HG03039 (cell line): ENCODE results near the gene PVALEF.
"Not testable (repeated sequence)": the region's sequence is repeated elsewhere in the genome, so short reads cannot be mapped to it uniquely, and the experiment has no call there.

ENCODE experiments used
- ATAC-seq: cut with Tn5 transposase; IDR thresholded peaks from one replicate; pipeline ENCODE4 v1.9.1; 2021; ENCODE audit warnings: mild to moderate bottlenecking, moderate library complexity; ENCODE audit not compliant: unreplicated experiment

Gene PVALEF

GRCh38 chr17:81143717-81144422 lies 21.4 kb upstream of the PVALEF start:
- ATAC-seq = no peak

GRCh38 chr17:81144423-81144781 lies 20.9 kb upstream of the PVALEF start:
- no peak for ATAC-seq

GRCh38 chr17:81146208-81146607 lies 19.1 kb upstream of the PVALEF start:
- ATAC-seq = not testable (repeated sequence)

DNA sequence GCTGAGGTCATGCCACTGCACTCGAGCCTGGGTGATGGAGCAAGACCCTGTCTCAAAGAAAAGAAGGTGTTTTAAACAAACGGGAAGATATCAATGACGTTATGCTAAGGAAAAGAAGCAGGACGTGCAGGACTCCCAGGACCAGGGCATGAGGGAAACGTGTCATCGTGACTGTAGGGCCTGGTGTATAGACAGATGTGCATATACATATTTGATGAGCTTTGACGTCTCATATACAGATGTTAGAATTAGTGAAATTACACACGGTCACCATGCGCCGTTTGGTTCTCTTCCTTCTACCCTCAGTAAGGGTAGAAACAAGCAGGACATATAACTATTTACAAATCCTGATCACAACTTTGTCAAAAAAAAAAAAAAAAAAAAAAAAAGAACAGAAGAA lies 17.6 kb upstream of the PVALEF start:
- no peak for ATAC-seq

DNA sequence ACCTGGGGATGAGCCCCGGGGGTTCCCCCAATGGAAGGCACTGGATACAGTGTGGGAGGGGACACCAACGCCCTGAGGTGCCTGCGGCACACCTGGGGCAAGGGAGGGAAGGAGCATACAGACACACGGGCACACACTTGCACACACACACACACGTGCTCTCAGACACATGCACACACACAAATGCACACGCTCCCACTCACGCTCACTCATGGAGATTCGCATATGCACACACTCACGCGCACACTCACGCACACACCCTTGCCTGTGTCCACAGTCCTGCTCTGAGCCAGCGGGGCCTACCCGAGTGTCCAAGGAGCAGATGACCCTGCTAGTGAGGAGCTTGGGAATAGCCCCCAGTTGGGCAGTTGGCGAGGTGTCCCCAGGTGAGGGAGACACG lies 16.7 kb upstream of the PVALEF start:
- no peak for ATAC-seq

DNA sequence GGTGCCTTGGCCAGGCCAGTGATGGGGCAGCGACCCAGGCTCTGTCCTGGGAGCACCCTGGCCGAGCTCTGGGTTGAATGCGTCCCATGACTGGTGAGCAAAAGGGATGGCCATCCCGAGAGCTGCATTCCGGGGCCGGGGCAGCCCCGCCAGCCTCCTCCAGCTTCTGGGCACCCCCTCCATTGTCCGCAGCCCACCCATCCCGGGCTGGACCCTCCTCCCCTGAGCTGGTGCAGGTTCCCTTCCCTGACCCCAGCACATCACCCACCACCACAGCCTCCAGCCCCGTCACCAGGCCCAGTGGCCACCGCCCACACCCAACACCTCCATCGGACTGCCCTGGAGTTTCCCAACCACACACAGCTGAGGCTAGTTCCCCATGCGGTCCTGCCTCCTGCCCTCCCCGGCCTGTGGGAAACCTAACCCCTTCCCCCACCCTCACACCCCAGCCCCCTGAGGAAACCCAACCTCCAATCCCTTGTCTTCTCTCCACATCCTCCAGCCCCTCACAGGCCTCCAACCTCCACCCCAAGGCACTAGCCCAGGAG lies 16.2 kb upstream of the PVALEF start:
- ATAC-seq = no peak

DNA sequence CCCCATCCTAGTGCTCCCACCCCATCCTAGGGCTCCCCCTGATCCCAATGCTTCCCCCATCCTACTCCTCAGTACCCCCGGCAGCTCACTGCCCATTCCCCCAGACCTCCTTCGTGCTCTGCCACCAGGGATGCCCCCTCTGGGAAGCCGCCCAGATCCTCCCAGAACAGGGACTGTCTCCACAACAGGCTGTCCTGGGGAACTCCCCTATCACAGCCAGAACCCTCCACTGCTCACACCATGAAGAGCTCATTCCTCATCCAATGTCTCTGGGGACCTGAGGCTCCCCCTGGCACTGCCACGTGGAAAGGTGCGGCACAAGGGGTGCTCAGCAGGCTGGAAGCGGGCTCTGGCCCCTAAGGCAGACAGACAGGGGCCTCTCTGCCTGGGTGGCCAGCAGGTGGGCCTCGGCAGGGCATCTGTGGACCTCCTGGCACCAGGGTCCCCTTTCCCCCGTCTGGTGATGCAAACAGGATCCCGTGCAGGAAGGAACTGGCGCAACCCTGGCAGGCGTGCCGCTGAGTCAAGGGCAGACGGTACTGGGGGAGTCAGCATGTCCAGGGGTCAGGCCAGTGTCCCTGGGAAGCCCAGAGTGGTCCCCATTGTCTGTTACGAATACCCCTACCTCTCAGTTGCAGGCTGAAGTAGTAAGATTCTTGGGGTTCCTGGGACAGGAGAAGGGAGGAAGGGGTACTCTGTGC lies 14.8 kb upstream of the PVALEF start:
- no peak for ATAC-seq

DNA sequence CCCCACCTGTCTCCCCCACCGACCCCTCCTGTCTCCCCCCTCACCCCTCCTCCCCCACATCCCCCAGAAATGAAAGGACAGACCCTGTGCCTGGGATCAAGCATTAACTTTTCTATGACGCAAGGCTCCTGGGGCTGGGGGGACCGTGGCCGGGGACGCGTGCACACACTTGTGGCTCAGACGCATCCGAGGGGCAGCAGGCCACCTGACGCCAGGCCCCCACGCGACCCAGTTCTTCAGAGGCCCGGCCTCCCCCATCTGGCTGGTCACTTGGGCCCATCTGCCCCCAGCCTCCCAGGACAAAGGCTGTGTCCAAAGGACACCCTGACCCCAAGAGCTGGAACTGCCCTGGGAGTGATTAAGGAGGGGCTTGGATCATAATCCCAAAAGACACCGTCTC lies 14.0 kb upstream of the PVALEF start:
- ATAC-seq = no peak

DNA sequence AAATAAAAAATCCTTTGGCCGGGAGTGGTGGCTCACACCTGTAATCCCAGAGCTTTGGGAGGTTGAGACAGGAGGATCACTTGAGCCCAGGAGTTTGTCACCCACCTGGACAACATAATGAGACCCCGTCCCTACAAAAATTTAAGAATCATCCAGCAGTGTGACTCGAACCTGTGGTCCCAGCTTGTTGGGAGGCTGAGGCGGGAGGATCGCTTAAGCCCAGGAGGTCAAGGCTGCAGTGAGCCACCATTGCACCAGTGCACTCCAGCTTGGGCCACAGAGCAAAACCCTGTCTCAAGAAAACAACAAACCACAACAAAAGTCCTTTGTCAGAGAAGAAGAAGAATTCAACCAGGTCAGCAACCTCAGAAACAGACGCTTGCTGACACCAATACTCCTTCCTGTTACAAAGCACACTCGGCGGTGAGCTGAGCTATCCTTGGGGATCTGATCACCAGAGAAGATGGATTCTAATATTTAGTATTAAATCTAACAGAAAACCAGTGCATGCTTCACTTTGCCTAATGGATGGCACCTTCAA lies 12.9 kb upstream of the PVALEF start:
- no peak for ATAC-seq

- no peak for ATAC-seq
Measured at GRCh38 chr17:81153340-81153803, 11.9 kb upstream of the PVALEF start.

GRCh38 chr17:81154016-81154415 lies 11.3 kb upstream of the PVALEF start:
- ATAC-seq = not testable (repeated sequence)

DNA sequence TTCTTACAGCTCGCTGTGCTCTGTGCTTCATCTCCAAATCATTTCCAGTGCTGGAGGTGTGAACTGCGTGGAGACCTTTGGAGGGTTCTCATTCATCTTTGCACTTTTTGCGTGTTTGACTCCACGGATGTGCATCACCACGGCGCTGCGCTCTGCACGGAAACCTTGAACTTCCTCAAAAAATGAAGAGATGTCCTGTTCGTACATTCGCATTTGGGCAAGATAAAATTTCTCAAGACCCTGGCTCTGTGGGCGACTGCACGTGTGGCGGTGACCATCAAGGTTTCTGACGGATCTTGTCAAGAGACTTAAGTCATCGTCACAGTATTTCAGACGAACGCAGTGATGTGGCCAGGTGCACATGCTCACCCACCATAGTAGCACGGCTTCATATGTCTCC lies 10.3 kb upstream of the PVALEF start:
- no peak for ATAC-seq

DNA sequence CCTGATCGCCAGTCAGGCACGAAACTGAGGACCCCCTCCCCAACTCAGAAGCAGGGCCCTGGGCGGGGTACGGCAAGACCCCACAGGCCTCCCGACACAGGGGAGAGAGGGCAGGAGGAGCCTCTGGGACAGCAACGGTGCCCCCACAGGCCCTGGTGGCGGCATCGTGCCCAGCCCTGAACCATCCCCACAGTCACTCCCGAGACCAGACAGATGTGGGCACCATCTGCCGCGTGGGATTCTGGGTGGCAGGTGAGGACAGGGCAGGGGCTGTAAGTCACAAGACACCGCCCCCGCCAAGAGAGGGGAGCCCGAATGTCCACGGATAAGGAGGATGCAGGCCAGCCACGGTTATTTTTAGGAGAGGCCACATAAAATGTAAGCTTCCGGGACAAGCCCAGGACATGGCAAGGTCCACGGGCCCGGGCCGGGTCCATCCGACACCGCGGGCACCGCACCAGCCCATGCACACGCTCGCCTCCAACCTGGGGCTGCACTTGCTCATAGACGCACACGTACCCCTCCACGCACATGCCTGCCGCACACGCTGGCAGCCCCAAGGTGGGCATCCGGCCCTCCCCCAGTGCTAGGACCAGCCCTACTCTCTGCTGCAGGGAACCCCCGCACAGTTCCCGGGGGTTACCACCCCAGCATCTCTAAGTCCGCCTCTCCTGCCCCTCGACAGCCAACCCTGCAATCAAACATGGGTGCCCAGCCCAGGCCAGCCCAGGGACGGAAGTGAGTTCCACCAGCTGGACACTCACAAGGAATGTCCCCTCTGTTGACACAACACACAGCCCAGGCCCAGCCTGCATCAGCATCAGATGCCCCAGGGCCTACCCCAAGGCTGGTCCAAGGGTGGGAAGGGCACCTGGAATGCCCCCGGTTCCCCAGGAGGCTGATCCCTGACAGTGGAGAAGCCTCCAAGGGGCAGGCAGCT lies 8.2 kb upstream of the PVALEF start:
- no peak for ATAC-seq

GRCh38 chr17:81157848-81158687 lies 7.2 kb upstream of the PVALEF start:
- no peak for ATAC-seq

DNA sequence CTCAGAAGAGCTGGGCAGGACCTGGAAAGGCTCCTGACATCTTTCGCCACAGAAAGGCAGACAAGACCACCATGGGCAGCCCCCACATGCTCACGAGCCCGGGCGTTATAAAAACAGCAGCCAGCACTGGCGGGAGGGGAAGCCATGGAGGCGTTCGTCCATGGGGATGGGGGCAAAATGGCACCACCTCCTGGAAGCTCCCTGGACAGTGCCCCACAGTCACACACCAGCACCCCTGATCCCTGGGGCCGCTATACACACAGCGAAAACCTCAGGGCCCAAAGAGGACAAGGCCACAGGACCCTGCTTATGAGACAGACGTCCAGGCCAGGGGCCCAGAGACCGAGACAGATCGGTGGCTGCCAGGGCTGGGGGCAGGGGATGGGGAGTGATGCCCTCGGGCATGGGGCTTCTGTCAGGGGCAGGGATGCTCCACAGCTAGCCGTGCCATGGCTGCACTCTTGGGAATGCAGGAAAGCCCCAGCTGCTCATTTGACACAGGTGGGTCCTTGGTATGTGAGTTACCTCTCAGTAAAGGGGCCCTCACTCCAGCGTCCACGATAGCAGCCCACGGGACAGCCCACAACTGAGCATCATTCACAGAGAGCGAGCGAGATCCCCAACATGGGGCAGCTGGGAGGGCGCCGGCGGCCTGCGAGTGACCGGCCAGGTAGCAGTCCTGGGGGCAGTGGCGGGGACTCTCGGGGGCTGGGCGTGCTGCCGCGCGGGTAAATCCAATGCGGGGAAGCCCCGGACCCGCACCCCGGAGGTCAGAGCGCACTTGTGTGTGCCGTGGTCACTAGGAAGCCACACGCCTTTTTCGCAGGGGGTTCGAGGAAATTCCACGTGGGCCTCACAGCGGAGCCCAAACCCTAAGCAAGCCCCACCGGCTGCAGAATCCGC lies 6.4 kb upstream of the PVALEF start:
- ATAC-seq = no peak

DNA sequence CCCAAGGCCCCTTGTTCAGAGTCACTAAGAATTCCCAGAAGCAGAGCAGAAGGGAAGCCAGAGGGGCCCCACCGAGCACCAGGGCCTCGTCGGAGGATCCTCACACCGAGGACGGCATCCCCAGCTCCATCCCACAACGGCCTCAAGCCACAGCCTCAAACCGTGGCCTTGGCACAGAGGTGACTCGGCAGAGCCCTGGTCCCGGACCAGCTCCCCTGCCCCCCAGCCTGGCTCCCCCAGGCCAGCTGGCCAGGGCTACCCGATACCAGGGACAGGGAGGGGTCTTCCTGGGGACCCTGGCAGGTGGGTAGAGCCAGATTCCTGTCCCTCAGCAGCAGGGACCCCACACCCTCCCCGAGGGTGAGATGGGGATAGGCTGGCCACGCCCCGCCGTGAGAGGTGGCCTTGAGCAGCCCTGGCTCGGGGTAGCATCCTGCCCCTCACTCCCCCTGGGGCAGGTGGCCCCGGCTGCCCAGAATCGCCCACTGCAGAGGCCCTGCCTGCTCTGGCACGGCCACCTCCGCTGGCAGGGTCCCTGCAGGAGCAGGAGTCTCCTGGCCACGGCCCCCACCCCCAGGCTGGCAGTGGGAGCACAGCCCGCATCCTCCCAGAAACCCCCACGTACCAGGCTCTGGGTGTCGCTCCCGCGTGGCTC lies 5.6 kb upstream of the PVALEF start:
- no peak for ATAC-seq

DNA sequence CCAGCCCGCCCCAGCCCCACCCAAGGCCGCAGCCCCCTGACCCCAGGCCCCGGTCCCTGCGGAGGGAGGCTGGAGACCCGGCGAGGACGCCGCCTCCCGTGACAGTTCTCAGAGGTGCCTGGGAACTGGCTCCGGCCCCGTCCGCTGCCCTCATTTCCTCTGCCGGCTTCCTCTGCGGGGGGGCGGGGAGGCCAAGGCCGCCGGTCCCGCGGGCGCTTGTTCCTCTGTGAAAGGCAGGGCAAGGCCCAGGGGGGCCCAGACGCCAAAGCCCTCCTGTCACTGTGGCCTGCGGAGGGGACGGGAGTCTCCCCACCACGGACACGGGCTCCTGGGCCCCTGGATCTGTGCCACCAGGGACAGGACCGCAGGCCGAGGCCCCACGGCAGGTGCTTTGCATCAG lies 5.0 kb upstream of the PVALEF start:
- ATAC-seq = no peak

DNA sequence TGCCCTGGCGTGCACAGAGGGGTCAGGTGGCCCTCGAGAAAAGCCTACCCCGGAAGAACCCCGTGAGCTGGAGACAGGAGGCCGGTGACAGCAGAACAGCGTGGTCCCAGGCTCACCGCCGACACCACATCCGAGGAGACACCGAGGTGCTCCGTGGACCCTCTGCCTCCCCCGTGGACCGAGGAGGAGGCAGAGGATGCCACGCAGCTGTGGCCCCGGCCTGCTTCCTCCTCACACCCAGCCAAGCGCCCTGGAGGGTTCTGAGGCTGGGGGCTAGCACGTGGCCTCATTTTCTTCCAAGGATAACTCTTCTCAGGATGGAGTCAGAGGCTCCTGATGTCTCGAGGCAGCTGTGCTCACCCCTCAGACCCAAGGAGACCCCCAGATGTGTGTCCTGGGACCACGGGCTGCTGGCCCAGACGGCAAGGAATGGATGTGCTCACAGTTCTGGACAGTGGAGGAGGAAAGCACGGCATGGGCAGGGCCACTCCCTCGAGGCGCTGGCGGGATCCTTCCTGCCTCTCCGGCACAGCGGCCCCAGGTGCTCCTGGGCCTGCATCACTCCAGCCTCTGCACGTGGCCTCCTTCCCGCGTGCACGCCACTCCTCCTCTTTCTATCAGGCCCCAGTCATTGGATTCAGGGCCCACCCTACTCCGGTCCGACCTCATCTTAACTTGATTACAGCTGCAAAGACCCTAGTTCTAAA lies 4.4 kb upstream of the PVALEF start:
- ATAC-seq = no peak
